ELR (cell line): ENCODE data around the gene CTAG1A.
"Not testable (repeated sequence)": the region's sequence is repeated elsewhere in the genome, so short reads cannot be mapped to it uniquely, and the experiment has no call there.

Source experiments
- DNase-seq: peaks from one replicate; pipeline ENCODE4 v3.0.0-alpha.2; 2015; ENCODE audit warnings: low read depth

Gene CTAG1A

DNA sequence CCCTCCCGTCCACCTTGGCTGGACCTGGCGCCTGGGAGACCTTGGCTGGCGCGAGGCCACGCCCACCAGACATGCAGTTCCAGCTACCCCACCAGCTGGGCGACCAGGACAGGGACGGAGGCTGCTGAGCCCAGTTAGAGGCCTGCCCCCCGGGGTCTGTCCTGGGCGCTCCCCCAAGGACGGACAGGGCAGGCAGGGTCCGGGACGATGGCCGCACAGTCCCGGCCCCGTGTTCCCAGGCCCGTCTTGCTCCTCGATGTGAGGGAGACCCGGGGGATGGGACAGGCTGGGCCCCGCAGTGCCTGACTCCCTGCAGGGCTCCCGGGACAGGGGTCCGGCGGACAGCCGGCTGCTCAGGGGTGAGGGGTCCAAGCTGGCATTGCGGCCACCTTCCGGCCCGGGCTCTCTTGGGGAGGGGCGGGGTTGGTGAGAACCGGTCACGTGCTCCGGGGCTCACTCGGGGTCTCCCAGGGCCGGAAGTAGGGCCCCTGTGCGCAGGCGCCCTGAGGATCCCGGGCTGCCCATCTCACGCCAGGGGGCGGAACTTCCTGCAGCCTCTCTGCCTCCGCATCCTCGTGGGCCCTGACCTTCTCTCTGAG is at the start of gene CTAG1A:
Gene CTAG1A, plus strand, starts transcription at position 549 of the 599 bp plus-strand sequence. CDS start 74 bp downstream, outside the sequence.
- DNase-seq = not testable (repeated sequence)

DNA sequence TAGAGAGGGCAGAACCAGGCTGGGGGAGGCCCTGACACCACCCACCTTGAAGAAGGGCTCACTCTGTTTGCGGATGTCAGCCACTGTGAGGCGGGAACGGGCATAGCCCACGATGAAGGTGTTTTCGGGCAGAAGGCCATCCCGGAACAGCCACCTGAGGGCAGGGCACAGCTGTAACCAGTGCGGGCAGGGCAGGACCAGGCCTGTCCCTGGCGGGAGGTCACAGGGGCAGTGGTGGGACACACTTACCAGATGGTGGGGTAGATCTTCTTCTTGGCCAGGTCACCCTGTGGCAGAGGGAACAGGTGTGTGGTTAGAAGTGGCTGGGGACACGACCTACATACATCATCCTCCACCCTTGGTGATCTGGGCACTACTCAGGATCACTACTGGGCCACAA is 49.0 kb upstream of the CTAG1A start:
- DNase-seq = no peak

DNA sequence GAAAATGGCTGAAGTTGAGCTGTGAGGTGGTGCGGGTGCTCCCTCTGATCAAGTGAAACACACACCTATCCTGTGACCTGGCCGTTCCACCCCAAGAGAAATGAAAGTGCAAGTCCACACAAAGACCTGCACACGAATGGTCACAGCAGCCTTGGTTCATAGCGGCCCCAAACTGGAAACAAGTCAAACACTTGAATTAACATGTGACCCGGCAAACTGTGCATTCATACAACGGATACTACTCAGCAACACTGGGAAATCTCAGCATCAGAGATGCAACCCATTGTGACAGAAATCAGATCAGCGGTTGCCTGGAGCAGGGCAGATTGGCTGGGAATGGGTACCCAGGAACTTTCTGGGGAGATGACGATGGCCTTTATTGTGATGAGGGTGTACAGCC is 45.9 kb upstream of the CTAG1A start:
- no peak for DNase-seq

DNA sequence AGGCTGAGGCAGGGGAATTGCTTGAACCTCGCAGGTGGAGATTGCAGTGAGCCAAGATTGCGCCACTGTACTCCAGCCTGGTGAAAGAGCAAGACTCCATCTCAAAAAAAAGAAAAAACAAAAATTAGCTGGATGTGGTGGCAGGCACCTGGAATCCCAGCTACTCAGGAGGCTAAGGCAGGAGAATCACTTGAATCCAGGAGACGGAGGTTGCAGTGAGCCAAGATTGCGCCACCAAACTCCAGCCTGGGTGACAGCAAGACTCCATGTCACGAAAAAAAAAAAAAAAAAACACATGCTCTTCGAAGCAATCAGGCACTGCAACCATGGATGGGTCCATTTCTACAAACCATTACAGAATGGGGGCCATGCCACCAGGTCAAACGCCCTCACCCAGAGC is 44.6 kb upstream of the CTAG1A start:
- not testable (repeated sequence) for DNase-seq

DNA sequence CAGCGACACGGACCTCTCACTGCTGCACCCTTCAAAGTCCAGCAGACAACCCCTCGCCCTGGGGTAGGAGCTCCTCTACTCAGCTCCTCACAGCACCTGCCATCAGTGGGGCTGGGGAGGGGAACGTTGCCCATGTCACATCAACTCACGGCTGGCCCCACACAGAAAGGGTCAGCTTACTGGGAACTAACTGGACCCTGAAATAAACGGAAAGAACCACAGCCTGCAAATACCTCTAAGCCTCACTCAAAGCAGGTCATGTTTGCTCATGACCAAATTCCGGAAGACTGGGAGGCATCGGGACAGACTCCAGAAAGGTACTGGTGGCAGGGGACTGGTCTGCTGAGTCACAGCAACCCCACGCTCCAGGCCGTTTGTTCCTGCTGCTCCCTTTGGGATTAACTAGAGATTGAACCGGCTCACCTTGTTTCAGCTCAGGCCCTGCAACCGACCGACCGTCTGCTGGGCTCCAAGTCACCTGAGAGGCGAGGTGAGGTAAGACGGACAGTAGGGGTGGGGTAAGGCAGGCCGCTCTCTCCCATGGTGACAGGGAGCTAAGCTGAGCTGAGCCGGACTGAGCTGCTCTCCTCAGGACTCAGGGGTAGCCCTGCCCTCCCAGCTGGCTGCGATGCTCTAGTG is 43.9 kb upstream of the CTAG1A start:
- peak; percentile 51 for DNase-seq

DNA sequence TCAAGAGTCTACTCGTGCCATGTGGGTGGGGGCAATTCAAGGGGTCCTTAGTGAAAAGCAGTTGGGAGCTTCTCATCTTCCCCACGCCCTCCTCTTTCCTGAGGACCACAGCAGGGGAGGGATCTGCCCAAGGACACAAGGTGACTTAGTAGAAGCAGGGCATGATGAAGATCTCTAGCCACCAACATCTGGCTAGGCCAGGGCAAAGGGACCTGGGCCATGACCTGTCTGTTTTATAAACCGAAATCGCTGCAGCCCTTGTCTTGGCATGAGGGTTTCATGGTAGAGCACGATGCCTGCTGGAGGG is 43.4 kb upstream of the CTAG1A start:
- no peak for DNase-seq

DNA sequence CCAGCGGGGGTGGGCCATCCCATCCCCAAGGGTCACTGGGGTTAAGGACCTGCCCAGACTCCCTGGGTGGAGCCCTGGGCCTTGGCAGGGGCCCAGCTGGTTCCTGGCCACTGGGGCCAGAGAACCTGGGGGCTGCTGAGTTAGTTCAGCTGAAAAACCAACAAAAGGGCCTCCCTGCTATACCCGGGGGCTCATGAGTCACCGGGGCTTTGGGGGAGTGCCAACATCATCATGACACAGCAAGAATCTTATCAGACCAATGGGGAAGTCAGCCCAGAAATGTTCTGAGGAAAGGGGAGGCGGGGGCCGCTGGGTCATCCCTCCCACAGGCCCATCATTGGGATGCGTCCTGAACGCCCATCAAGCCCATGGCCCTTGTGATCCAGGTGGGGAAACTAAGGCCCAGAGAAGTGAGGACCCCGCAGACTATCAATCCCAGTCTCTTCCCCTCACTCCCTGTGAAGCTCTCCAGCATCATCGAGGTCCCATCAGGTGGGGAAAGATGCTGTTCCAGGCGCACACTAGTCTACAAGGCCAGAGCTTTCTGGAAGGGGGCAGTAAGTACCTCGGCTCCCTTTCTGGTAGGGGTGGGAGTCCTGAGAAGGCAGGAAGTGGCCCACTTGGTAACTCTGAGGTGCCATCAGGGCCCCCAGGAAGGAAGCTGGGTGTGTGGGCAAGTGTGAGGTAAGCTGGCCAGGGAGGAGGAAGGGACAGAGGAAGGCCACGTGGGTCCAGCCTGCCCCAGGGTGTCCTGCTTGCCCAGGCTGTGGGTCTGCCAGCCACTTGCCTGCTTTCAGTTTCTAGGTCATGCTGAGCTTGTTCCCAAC is 42.8 kb upstream of the CTAG1A start:
- peak; percentile 92 for DNase-seq

DNA sequence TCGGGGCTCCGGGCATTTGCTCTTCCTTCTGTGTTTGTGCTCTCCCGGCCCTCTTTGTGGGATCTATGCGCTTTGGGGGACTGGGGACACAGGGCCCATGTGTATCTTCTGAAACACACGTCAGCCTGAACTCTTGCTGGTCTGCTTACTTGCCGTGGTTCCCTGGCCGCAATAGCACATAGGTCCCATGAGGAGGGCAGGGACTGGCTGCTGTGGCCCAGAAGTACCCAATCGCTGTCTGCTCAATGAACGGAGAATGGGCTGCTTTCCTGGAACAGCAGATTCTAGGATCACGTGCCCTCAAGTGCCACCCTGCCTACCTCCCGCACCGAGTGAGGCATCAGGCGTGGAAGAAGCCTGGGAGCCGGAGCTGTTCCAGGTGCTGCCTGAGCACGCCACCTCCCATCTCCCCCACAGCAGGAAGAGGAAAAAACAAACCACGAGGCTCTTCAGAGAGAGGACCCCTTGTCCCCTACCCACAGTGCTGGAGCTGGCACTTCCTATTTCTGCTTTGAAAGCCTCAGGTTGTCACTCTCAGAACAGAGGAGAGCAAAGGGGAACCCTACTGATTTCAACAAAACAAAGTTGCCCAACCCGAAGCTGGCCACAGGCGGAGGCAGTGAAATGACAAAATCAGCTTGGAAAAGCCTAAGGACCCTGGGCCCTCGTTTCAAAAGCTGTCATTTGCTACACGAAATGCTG is 42.1 kb upstream of the CTAG1A start:
- no peak for DNase-seq

DNA sequence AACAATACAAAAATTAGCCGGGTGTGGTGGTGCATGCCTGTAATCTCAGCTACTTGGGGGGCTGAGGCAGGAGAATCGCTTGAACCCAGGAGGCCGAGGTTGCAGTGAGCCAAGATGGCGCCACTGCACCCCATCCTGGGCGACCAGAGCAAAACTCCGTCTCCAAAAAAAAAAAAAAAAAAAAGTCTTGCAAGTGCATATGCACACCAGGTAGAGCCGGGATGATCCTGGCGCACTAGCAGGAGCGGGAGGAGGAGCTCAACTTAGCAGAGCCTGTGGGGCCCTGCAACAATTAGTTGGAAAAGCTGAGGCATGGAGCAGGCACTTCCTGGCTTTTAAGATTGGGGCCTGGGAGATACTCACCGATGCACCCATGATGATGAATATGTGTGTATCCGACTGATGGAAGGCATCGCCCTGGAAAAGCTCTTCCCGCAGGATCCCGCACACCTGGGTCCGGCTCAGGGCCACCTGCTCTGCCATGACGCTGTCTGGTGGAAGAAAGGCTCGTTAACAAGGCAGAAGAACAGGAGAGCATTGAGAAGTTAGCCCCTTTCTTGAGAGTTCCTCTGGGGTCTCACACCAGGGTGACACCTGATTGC is 39.2 kb upstream of the CTAG1A start:
- DNase-seq = peak; percentile 10

DNA sequence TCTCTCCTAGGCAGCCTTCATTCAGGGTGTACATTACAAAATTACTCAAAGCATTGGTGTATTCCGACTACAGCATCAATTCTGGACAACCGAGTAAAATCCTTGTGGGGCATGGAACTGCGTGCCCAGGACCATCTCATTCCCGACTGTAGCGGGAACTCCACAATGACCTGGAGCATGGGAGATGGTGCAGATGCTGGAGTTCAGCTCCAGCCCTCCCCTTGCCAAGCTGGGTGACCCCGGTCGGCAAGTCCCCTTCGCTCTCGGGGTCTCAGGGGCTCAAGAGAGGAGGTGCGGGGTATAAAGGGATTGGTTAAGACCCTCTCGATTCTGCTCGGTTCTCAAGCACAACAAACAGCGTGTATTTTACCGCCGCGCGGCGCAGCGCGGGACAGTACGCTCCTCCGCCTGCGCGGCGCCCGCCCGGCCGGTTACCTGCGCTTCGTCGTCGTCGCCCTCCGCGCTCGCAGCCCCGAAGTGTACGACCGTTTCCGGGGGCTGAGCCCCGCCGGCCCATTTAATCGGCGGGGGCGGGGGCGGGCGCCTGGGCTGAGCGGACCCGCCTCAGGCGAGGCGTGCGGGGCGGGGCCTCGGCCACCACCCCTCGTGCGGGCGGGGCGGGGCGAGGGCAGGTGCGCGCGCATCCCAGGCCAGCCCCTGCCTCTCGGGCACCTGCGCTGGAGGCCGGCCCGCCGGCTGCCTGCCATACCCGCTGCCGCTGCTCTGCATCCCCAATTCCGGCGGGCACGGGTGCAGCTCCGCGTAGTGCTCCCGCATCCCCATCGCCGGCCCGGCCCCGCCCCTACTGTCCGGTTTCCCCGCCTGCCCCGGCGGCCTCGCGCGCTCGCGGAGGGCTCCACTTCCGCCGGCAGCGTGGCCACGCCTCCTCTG is 38.3 kb upstream of the CTAG1A start, which contains the start of gene G6PD:
Gene G6PD, minus strand, starts transcription at position 493 of the 891 bp plus-strand sequence. CDS start 691 bp downstream, outside the sequence.
- DNase-seq = peak; percentile 73

DNA sequence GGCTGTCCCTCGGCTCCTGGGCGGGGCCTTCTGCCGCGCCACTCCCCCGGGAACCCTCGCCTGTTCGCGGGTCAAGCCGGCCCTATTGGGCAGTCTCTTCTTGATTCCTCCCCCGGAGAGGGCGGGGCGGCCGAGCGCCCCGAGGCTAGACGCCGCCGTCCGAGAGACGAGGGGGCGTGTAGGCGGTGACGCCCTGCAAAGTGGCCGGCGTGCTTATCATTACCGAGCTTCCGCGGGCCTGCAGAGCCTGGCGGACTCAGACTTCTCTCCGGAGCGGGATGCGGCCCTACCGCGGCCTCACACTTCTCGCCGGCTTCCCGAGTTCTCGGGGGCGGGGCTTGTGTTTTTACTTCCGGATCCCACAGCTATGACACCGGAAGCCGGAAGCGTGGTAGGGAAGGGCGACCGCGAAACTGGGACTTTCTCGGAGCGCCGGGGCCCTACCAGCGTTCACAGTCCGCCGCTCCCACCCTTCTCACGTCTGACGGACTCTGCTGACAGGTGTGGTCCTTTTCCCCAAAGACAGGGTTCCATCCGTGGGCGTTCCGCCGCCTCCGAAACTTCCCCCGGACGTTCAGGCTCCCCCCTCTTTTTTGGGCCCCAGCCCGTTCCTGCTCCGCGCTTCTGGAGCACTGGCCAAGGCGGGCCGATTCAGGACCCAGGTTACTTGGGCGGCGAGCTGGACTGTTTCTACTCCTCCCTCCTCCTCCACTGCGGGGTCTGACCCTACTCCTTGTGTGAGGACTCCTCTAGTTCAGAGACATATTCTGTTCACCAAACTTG is 37.5 kb upstream of the CTAG1A start, which contains the start of gene IKBKG:
Gene IKBKG, plus strand, starts transcription at position 376 of the 783 bp plus-strand sequence. CDS start 4,383 bp downstream, outside the sequence.
- peak; percentile 91 for DNase-seq

DNA sequence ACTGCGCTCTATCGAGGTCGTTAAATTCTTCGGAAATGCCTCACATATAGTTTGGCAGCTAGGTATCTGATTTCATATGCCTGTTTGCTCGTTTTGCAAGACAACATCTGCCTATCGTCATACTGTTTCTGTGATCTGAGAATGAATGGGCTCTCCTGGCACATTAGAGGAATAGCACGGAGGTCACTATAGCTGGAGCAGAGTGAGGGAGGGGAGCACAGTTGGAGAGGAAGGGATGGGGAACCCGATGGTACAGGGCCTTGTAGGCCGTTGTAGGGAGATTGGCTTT is 37.0 kb upstream of the CTAG1A start:
- DNase-seq = no peak

DNA sequence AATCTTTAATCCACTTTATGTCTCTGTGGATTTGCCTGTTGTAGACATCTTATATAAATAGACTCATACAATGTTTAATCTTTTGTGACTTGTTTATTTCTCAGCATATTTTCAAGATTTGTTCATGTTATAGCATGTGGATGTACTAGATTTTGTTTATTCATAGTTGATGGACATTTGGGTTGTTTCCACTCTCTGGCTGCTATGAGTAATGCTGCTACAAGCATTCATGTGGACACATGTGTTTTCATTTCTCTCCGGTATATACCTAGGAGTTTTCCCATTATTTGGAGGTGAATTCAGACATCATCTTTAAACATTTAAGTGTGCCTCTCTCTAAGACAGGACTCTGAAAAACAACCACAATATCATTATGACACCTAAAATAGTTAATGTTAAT is 35.2 kb upstream of the CTAG1A start:
- peak; percentile 40 for DNase-seq

DNA sequence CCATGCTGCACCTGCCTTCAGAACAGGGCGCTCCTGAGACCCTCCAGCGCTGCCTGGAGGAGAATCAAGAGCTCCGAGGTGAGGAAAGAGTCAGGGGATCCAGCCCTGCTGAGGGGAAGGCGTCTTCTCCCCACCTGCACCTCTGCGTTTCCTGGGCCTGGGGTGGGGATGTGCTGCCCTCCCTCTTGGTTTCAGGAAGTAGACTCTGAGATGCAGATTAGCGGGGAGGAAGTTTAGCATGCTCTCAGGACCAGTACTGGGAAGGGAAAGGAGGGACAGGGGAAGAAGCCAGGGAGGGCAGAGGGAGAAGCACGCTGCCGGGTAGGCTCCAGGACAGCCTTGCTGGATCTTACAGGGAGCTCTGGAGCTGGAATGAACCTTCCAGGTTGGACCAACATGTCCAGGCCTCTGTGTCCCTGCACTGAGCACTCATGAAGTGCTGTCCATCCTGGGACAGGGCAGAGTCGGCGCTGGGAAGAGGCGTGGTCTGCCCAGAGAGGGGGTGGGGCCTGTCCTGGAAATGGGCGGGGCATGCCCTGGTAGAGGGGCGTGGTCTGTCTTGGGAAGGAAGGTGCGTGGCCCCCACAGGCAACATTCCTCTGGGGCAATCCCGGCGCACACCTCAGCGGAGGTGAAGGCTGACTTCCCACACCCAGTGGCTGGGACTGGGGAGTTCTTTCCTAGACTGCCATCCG is 32.7 kb upstream of the CTAG1A start:
- not testable (repeated sequence) for DNase-seq

DNA sequence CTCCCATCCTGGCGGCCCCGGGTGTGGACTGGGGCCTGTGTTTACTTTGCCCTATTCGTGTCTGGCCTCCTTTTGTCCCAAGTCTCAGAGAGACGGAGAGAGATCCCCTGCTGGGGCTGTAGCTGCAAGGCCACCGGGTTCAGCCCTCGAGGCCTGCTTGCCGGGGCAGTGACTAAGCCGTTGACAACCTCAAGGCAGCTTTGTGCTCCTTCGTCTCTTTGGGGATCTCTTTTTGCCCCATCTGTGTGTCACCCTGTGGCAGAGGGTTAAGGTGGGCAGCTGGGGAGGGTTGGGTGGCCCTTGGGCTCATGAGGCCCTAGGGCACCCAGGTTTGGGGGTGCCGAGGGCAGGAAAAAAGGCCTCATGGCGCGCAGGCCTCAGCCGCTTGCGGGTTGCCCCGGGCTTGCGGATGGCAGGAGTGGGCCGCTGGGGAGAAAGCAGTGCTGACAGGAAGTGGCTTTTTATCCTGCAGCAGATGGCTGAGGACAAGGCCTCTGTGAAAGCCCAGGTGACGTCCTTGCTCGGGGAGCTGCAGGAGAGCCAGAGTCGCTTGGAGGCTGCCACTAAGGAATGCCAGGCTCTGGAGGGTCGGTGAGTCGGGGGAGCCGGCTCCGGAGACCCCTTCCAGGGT is 26.8 kb upstream of the CTAG1A start:
- not testable (repeated sequence) for DNase-seq

DNA sequence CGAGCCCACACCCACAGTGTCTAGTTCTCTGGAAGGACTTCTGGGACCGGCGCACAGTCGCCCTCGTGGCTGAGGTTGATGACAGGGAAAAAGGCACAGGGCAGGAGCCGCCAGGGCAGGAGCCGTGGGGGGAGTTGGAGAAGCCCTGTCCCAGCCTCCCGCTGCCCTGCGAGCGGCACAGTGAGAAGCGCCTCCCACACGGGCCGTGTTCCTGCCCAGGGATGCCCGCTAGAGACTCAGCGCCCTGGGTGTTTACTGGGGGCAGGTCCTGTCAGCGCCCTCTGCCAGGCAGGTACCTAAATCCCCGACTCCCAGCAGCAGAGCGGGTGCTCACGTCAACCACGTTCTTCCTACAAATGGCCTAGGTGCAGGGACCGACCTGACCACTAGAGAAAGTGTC is 26.0 kb upstream of the CTAG1A start:
- DNase-seq = not testable (repeated sequence)

DNA sequence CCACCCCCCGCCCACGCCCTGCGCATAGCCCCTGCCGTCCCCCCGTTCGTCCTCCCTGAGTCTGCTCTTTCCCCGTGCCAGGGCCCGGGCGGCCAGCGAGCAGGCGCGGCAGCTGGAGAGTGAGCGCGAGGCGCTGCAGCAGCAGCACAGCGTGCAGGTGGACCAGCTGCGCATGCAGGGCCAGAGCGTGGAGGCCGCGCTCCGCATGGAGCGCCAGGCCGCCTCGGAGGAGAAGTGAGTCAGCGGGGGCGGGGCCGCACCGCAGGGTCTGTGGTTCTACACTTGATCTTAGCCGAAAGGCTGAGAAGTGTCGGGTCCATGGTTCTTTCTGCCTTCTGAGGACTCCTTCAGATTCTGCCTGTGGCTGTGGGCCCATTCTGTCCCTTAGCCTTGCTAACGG is 24.6 kb upstream of the CTAG1A start:
- not testable (repeated sequence) for DNase-seq

DNA sequence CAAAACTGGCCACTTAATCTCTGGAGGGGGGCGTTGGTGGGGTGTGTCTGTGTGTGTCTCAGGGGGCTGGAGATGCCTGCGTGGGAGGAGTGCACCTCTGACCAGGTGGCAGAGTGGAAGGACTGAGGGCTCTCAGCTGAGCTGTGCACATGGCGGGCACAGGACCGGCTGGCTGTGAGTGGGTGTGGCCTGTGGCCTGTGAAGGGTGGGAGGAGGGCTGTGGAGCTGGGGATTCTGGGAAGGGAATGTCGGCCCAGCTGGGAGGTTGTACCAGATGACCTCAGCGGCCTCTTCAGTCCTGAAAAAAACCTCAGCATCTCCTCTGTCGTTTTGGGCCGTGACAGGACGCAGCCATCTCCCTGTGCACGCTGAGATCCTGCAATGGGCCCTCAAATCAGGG is 22.6 kb upstream of the CTAG1A start:
- not testable (repeated sequence) for DNase-seq

DNA sequence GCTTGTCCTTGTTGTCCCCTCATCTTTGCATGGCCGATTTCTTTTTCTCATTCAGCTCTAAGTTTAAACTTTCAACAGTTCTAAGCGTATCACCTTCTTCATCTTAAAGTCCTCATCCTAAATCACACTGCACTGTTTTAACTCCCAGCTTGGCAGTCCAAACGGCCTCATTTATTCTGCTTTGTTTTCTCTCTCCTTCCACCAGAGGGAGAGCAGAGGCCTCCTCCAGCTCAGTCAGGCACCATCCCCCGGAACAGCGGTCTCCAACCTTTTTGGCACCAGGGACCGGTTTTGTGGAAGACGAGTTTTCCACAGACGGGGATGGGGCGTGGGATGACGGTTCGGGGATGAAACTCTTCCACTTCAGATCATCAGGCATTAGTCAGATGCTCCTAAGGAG is 14.6 kb upstream of the CTAG1A start:
- DNase-seq = not testable (repeated sequence)
